BE2C (cell line): Measurements from ENCODE around the gene GLIPR1L1.
A peak's percentile ranks its signal among the peaks of the same experiment; 100 is the strongest.

Experiments
- DNase-seq: peaks from one replicate; pipeline ENCODE4 v3.0.0-alpha.2; 2020
- H3K27me3 ChIP-seq: fragments of 250-450 bp; sonication (Bioruptor Pico); 2 replicates; pipeline ENCODE4 v1.5.1; 2020; ENCODE audit warnings: mild to moderate bottlenecking
- H3K36me3 ChIP-seq: fragments of 250-450 bp; sonication (Bioruptor Pico); 2 replicates; pipeline ENCODE4 v1.5.1; 2020; ENCODE audit warnings: mild to moderate bottlenecking
- H3K4me1 ChIP-seq: fragments of 250-450 bp; sonication (Bioruptor Pico); 2 replicates; pipeline ENCODE4 v1.5.1; 2020
- H3K4me3 ChIP-seq: 2 replicates; pipeline ENCODE4 v1.5.1; 2011; ENCODE audit warnings: low read depth, low read length
- H3K9me3 ChIP-seq: fragments of 250-450 bp; sonication (Bioruptor Pico); 2 replicates; pipeline ENCODE4 v1.5.1; 2020
- TF ChIP-seq, protein P1 (sequence below): IDR thresholded peaks from 2 replicates; pipeline ENCODE4 v1.5.1; 2012; ENCODE audit warnings: mild to moderate bottlenecking, low read depth, low read length

Gene GLIPR1L1

DNA sequence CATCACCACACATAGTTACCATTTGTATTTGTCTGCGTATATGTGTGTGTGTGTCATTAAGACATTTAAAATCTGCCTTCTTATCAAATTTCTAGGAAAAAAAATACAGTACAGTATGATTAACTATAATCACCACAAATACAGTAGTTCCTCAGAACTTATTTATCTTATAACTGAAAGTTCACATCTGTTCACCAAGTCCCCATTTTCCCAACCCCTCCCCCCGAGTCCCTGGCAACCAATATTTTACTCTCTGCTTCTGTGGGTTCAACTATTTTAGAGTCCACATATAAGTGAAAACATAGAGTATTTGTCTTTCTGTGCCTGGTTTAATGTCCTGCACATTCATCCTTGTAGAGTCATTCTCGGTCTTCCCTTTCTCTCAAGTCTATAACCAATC lies 16.7 kb upstream of the GLIPR1L1 start:
- H3K27me3 ChIP-seq: peaks cover 16% of the 10 kb centered on the region; the same call in 1 of the 2 replicates
- H3K9me3 ChIP-seq: no peaks in the 10 kb centered on the region
- no peaks in the 10 kb centered on the region for H3K4me1 ChIP-seq
- DNase-seq: no peak
- no peaks in the 10 kb centered on the region for H3K36me3 ChIP-seq
- no peak overlapping the region for H3K4me3 ChIP-seq
- TF ChIP-seq, protein P1, sequence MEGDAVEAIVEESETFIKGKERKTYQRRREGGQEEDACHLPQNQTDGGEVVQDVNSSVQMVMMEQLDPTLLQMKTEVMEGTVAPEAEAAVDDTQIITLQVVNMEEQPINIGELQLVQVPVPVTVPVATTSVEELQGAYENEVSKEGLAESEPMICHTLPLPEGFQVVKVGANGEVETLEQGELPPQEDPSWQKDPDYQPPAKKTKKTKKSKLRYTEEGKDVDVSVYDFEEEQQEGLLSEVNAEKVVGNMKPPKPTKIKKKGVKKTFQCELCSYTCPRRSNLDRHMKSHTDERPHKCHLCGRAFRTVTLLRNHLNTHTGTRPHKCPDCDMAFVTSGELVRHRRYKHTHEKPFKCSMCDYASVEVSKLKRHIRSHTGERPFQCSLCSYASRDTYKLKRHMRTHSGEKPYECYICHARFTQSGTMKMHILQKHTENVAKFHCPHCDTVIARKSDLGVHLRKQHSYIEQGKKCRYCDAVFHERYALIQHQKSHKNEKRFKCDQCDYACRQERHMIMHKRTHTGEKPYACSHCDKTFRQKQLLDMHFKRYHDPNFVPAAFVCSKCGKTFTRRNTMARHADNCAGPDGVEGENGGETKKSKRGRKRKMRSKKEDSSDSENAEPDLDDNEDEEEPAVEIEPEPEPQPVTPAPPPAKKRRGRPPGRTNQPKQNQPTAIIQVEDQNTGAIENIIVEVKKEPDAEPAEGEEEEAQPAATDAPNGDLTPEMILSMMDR: no peak

DNA sequence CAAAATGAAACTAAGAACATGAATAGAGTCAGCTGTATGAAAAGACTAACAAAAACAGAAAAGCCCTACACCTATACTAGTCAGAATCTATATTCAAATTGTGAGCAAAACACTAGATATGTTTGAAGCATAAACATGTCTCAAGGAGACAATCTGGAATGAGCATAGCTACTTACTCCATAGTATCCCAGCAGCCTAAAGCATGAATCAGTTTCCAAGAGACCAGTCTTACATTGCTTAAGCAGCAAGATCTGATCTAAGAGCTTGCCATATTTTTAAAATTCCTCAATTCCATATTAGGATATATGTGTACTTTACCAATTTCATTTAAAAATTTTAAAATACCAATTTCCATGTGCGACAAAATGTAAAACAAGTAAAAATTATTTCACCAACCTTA lies 12.0 kb upstream of the GLIPR1L1 start:
- Histone ChIP-seq H3K27me3 (peaks cover 27% of the 10 kb centered on the region), H3K4me1 (no peaks in the 10 kb centered on the region), H3K4me3 (no peak overlapping the region), H3K36me3 (no peaks in the 10 kb centered on the region), H3K9me3 (no peaks in the 10 kb centered on the region)
- TF ChIP-seq, protein P1: no peak
- no peak for DNase-seq

DNA sequence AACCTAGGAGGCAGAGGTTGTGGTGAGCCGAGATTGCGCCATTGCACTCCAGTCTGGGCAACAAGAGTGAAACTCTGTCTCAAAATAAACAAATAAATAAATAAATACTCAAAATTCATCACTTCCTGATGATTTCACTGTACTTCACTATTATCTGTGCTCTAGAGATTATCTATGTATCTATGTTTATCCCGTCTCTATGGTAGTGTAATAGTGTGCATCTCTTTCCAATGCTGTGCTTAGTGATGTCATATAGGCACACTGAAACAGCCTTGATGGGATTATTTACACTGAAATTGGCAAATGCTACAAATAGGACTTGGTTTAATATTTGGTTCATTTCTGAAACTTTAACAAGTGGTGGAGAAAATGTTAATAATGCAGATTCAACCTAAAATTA lies 10.8 kb upstream of the GLIPR1L1 start:
- Histone ChIP-seq H3K36me3 (no peaks in the 10 kb centered on the region), H3K4me3 (no peak overlapping the region), H3K27me3 (peaks cover 31% of the 10 kb centered on the region), H3K9me3 (no peaks in the 10 kb centered on the region), H3K4me1 (no peaks in the 10 kb centered on the region)
- TF ChIP-seq, protein P1: no peak
- no peak for DNase-seq

DNA sequence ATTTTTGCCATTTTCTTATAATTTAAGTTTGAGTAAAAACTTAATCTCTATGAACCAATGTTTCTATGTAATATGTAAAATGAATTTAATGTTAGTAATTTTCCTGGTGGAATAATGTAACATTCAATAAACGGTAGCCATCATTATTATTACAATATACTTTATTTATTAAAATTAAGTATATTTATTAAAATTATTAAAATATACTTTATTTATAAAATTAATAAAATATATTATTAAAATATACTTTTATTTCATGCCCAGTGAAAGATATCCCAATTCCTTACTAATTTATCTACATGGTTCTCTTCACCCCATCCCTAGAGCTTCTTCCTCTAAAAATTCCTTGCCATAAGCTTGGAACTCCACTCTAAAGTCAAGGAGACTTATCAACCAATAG lies 6.8 kb upstream of the GLIPR1L1 start:
- H3K36me3 ChIP-seq: no peaks in the 10 kb centered on the region
- no peaks in the 10 kb centered on the region for H3K9me3 ChIP-seq
- H3K4me3 ChIP-seq: no peak overlapping the region
- no peaks in the 10 kb centered on the region for H3K4me1 ChIP-seq
- TF ChIP-seq, protein P1: no peak
- DNase-seq: no peak
- H3K27me3 ChIP-seq: peaks cover 29% of the 10 kb centered on the region

DNA sequence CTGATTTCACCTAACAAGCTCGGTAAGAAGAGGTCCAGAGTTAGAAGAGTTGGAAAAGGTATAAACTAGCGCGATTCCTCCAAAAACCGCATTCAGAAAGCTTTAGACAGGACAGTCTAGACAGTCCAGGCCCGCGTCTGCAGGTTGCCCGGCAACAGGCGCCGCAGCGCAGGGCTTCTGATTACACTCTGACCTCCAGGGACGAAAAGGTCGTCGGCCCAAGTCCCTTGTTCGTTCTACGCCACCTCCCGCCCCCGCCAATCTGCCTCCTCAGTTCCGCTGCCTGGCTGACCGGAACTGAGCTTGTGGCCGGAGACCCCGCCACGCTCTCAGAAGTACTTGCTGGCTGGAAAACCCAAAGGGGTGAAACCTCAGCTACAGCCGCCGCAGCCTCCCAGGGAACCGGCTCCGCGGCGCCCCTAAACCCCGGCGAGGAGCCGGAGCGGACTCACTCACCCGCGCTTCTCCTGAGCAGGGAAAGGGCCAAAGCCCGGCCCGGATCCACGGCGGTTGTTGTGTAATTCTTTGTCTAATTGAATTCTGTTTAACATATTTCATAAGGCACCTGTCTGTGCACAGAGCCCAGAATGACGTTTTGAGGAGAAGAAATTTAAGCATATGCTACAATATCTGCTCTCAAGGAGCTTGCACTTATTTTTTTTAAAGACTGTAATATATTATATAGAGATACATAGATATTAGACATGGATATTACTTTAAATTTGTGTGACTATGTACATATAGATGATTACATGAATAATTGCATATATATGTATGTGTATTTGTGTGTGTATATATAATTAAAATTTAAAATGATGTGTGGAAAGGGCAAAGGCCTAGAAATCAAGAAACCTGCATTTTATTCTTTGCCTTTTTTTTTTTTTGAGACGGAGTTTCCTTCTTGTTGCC lies 4.3 kb upstream of the GLIPR1L1 start, which contains the start of gene CAPS2:
Gene CAPS2 (minus strand): TSS at position 407 of the 909 bp plus-strand sequence. CDS start 3,826 bp downstream, outside the sequence.
- TF ChIP-seq, protein P1: no peak
- Histone ChIP-seq H3K27me3 (peaks cover 35% of the 10 kb centered on the region), H3K4me3 (peak within 1 kb of the TSS; percentile 71), H3K36me3 (no peaks in the 10 kb centered on the region), H3K9me3 (no peaks in the 10 kb centered on the region), H3K4me1 (no peaks in the 10 kb centered on the region)
- DNase-seq: peak; percentile 88

DNA sequence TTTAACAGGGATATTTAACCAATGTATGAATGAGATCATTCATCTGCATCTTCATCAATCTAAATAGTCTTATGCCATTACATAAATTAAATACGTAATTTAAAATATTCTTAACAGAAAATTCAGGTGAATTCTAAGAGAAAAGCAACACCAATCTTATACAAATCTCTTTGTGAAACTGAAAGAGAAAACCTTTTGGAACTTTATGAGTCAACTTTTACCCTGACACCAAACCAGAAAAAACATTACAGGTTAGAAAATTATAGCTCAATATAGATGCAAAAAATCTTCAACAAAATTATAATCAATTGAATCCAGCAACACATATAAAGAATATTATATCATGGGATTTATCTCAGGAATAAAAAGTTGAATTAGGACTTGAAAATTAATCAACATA lies 3.4 kb downstream of the GLIPR1L1 start:
- H3K4me1 ChIP-seq: no peaks in the 10 kb centered on the region
- TF ChIP-seq, protein P1: no peak
- DNase-seq: no peak
- no peaks in the 10 kb centered on the region for H3K36me3 ChIP-seq
- H3K9me3 ChIP-seq: no peaks in the 10 kb centered on the region
- H3K27me3 ChIP-seq: peaks cover 12% of the 10 kb centered on the region
- no peak overlapping the region for H3K4me3 ChIP-seq
